Gastroesophageal sphincter (tissue), 4 donors: ENCODE data around the gene CCDC127. TPM values are rescaled to one million over a fixed set of nuclear protein-coding genes. Genes with fewer than 3 reads are reported as not detected.

ENCODE experiments used
- ATAC-seq: fragments of 150-250 bp; one replicate; pipeline ENCODE4 v1.9.1; 2016; ENCODE audit warnings: mild to moderate bottlenecking, moderate library complexity
- H3K27ac ChIP-seq, 4 donors: fragments of 200-600 bp; sonication (generic) in 3 of 4; 1 replicate in 3 of 4; 2 replicates in 1 of 4; pipeline ENCODE4 v1.5.1; 2016 to 2019
- H3K27me3 ChIP-seq: fragments of 200-600 bp; sonication (generic); one replicate; pipeline ENCODE4 v1.5.1; 2019
- H3K36me3 ChIP-seq, 2 donors: fragments of 200-600 bp; sonication (generic); one replicate each; pipeline ENCODE4 v1.5.1; 2019; ENCODE audit warnings: control low read depth in 1 of 2
- H3K4me1 ChIP-seq, 3 donors: fragments of 200-600 bp; sonication (generic); 1 replicate in 2 of 3; 2 replicates in 1 of 3; pipeline ENCODE4 v1.5.1; 2016 to 2019; ENCODE audit warnings: control low read depth in 2 of 3
- H3K4me3 ChIP-seq, 2 donors: fragments of 200-600 bp; sonication (generic); one replicate each; pipeline ENCODE4 v1.5.1; 2019; ENCODE audit warnings: mild to moderate bottlenecking in 1 of 2, moderate library complexity in 1 of 2
- H3K9me3 ChIP-seq, 3 donors: fragments of 200-600 bp; sonication (generic); one replicate each; pipeline ENCODE4 v1.5.1; 2017 to 2019; ENCODE audit warnings: control low read depth in 2 of 3
- EP300 ChIP-seq: sonication (generic); formaldehyde crosslinking; IDR thresholded peaks from one replicate; pipeline ENCODE4 v1.6.1; 2017; ENCODE audit warnings: antibody characterized with exemption, mild to moderate bottlenecking
- POLR2A ChIP-seq, 2 donors: fragments of 450-650 bp; IDR thresholded peaks; one replicate each; pipeline ENCODE4 v1.6.1; 2017; ENCODE audit warnings: antibody characterized with exemption in 2 of 2, mild to moderate bottlenecking in 2 of 2, moderate library complexity in 1 of 2
- POLR2AphosphoS5 ChIP-seq: sonication (generic); formaldehyde crosslinking; IDR thresholded peaks from one replicate; pipeline ENCODE4 v1.6.1; 2017; ENCODE audit warnings: antibody characterized with exemption
- WGBS, 2 donors: methylation state at CpG; one replicate each; pipeline ENCODE4 v1.1.5; 2018; ENCODE audit warnings: low coverage in 1 of 2; 5-methylcytosine and 5-hydroxymethylcytosine counted together
- total RNA-seq, 4 donors: library from RNA; depleted of rRNA; stranded (reverse); fragments of >200 nt; gene quantifications; one replicate each; pipeline ENCODE4 v1.1.0, GENCODE V29; 2016
- TF ChIP-seq, protein P1 (sequence below), 4 experiments: fragments of 200-600 bp in 2 of 4; fragments of 450-650 bp in 2 of 4; sonication (generic) in 1 of 4; IDR thresholded peaks; one replicate each; pipeline ENCODE4 v1.5.1; 2017 to 2019; ENCODE audit warnings: antibody characterized with exemption in 4 of 4, mild to moderate bottlenecking in 2 of 4, moderate library complexity in 2 of 4

CCDC127 gene
- total RNA-seq, 4 donors from 2014 or later: 6.5 to 11.7 (median 8.2) TPM

DNA sequence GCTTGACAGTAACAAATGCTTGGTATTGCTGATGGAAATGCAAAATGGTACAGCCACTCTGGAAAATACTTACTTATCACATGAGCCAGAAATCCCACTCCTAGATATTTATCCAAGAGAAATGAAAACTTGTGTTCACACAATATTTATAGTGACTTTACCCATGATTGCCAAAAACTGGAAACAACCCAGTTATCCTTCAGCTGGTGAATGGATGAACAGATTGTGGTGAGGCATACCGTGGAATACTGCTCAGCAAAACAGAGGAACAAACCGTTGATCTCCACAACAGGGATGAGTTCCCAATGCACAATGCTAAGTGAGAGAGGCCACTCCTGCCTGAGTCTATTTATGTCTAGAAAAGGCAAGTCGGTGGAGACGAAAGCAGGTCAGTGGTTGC is 67.2 kb downstream of the CCDC127 start:
- ATAC-seq: no peak

DNA sequence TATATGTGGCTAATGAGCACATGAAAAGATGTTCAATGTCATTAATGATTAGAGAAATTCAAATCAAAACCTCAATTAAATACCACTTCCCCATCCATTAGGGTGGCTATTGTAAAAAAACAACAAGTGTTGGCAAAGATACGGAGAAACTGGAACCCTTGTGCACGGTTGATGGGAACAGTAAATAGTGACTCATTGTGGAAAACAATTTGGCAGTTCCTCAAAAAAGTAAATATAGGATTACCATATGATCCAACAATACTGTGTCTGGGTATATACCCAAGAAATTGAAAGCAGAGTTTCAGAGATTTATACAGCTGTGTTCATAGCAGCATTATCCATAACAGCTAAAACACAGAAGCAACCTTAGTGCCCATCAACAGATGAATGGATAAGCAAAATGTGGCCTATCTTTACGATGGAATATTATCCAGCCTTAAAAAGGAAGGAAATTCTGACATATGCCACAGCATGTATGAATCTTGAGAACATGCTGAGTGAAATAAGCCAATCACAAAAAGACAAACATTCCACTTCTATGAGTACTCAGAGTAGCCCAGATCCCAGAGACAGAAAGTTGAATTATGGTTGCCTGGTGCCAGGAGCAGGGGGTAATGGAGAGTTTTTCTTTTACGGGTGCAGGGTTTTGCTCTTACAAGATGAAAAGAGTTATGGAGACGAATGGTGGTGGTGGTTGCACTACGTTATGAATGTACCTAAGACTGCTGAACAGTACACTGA is 68.0 kb downstream of the CCDC127 start:
- ATAC-seq: no peak
- 73 to 81% methylated on average over 6 of the region's 6 CpGs for WGBS, 2 donors
- Histone ChIP-seq H3K4me3 (no peak overlapping the region), H3K4me1 (no peaks in the 10 kb centered on the region), H3K27me3 (peaks cover 14% of the 10 kb centered on the region), H3K36me3 (no peaks in the 10 kb centered on the region), H3K27ac (no peak overlapping the region), H3K9me3 (peaks cover 0 to 31% (median 0%) of the 10 kb centered on the region in 3 donors)
- TF ChIP-seq POLR2AphosphoS5 (no peak), POLR2A (IDR thresholded peaks at IDR 0.05) (no peak), EP300 (no peak)
- TF ChIP-seq, protein P1, sequence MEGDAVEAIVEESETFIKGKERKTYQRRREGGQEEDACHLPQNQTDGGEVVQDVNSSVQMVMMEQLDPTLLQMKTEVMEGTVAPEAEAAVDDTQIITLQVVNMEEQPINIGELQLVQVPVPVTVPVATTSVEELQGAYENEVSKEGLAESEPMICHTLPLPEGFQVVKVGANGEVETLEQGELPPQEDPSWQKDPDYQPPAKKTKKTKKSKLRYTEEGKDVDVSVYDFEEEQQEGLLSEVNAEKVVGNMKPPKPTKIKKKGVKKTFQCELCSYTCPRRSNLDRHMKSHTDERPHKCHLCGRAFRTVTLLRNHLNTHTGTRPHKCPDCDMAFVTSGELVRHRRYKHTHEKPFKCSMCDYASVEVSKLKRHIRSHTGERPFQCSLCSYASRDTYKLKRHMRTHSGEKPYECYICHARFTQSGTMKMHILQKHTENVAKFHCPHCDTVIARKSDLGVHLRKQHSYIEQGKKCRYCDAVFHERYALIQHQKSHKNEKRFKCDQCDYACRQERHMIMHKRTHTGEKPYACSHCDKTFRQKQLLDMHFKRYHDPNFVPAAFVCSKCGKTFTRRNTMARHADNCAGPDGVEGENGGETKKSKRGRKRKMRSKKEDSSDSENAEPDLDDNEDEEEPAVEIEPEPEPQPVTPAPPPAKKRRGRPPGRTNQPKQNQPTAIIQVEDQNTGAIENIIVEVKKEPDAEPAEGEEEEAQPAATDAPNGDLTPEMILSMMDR (IDR thresholded peaks at IDR 0.05): no peak

More for the DNA sequence above, 67.2 kb downstream of the CCDC127 start:
- WGBS, 2 donors: 81 to 87% methylated on average over 3 to 4 of the region's 4 CpGs
- Histone ChIP-seq H3K9me3 (peaks cover 0 to 31% (median 0%) of the 10 kb centered on the region in 3 donors), H3K27ac (no peak overlapping the region), H3K27me3 (peaks cover 6% of the 10 kb centered on the region), H3K4me1 (no peaks in the 10 kb centered on the region), H3K36me3 (no peaks in the 10 kb centered on the region), H3K4me3 (no peak overlapping the region)
- TF ChIP-seq, protein P1 (IDR thresholded peaks at IDR 0.05): no peak
- TF ChIP-seq POLR2A (IDR thresholded peaks at IDR 0.05): no peak
- no peak for TF ChIP-seq EP300
- TF ChIP-seq POLR2AphosphoS5: no peak

DNA sequence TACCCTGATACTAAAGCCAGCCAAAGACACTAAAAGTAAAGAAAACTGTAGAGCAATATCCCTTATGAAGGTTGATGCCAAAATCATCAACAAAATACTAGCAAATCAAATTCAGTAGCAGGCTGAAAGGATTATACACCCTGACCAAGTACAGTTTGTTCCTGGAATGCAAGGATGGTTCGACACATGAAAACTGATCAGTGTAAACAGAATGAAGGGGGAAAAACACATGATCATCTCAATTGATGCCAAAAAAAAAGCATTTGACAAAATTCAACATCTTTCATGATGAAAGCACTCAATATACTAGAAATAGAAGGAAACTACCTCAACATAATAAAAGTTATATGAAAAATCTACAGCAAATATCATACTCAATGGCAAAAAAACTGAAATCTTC is 70.2 kb downstream of the CCDC127 start:
- WGBS, 2 donors: 100% methylated on average over 1 of the region's 1 CpG
- no peak for TF ChIP-seq EP300
- no peak for TF ChIP-seq POLR2A (IDR thresholded peaks at IDR 0.05)
- TF ChIP-seq POLR2AphosphoS5: no peak
- TF ChIP-seq, protein P1 (IDR thresholded peaks at IDR 0.05): no peak
- ATAC-seq: no peak

More for the DNA sequence above, 70.2 kb downstream of the CCDC127 start:
- H3K9me3 ChIP-seq: peaks cover 0 to 31% (median 0%) of the 10 kb centered on the region in 3 donors
- H3K4me1 ChIP-seq: no peaks in the 10 kb centered on the region
- no peaks in the 10 kb centered on the region for H3K36me3 ChIP-seq
- H3K27me3 ChIP-seq: peaks cover 19% of the 10 kb centered on the region
- no peak overlapping the region for H3K4me3 ChIP-seq
- no peak overlapping the region for H3K27ac ChIP-seq

Other genes starting within 250 kb of the CCDC127 start
- gene PLEKHG4B, start 126.0 kb downstream of the CCDC127 start, total RNA-seq: under 1 TPM in 3 of 4 donors, not detected in 1; under 0.01 to 0.66 (median 0.15) TPM
- gene LRRC14B, start 26.7 kb downstream of the CCDC127 start, total RNA-seq: not detected
- 100 to 1,000 TPM in 2 of 4 donors, 10 to 100 TPM in 2; 85.8 to 149 (median 110) TPM for gene SDHA, start 167 bp upstream of the CCDC127 start, total RNA-seq
- gene PDCD6, start 53.5 kb upstream of the CCDC127 start, total RNA-seq: 10 to 100 TPM; 62.0 to 82.3 (median 66.8) TPM
- 1 to 10 TPM in 1 of 4 donors, under 1 TPM in 3; 0.15 to 1.7 (median 0.45) TPM for gene AHRR, start 103.6 kb upstream of the CCDC127 start, total RNA-seq
- gene EXOC3, start 225.0 kb upstream of the CCDC127 start, total RNA-seq: 10 to 100 TPM; 46.4 to 92.7 (median 60.3) TPM